ENCODE data around the gene PFDN1. TPM values are rescaled to one million over a fixed set of nuclear protein-coding genes. Genes with fewer than 3 reads are reported as not detected.
"Not testable (repeated sequence)": the region's sequence is repeated elsewhere in the genome, so short reads cannot be mapped to it uniquely, and the experiment has no call there.

PFDN1 gene
- total and polyA plus RNA-seq, 9 of the 15 experiments (the other 6 are each of a cell fraction or from before 2014, with no cell fraction given), result 45.5 to 215 (median 78.0) TPM

- H3K4me2 ChIP-seq (ENCODE audit: insufficient read depth, low read length); intact Hi-C loops (cut with micrococcal nuclease); in situ Hi-C loops (cut with MboI); H2AFZ ChIP-seq (ENCODE audit: low read depth, low read length); H3K79me2 ChIP-seq (ENCODE audit: control insufficient read depth, insufficient read depth, low read length); DNase-seq (ENCODE audit: extremely low read depth in 1 of 4, low spot score in 3 of 4); FAIRE-seq; H3K27ac ChIP-seq (ENCODE audit: extremely low read depth, low read depth, low read length); CTCF ChIA-PET (ENCODE audit: low intra/inter-chr PET ratio); H3K9me3 ChIP-seq (replicated peaks; ENCODE audit: control insufficient read depth, insufficient read depth, low read depth, low read length); H3K4me3 ChIP-seq; H3K36me3 ChIP-seq (ENCODE audit: control insufficient read depth, insufficient read depth, low read length); H4K20me1 ChIP-seq (replicated peaks; ENCODE audit: control insufficient read depth, insufficient read depth, low read length); H3K9ac ChIP-seq (ENCODE audit: insufficient read depth in 1 of 2, low read depth in 2 of 2, low read length in 2 of 2); ATAC-seq; H3K9me1 ChIP-seq (ENCODE audit: control insufficient read depth, insufficient read depth, low read length); H3K27me3 ChIP-seq (ENCODE audit: control insufficient read depth in 2 of 2, insufficient read depth in 2 of 2, low read length in 2 of 2): not testable (repeated sequence)
- POLR2A ChIA-PET, result interaction anchor here (0.7 to 1.4 kb wide), 7 partner anchors 12 to 138 kb away, joined by 3 to 5 read pairs (median 3); partner anchors contain the start of gene PFDN1
- TF ChIP-seq ARID1B (IDR thresholded peaks at IDR 0.05) (peak; percentile 43; the same call in 1 of the 2 replicates), DPF2 (IDR thresholded peaks at IDR 0.05) (0 out of 2 replicates have a peak, but pooled peaks have one; percentile 22), TAL1 (IDR thresholded peaks at IDR 0.05) (peak; percentile 62; the same call in 1 of the 2 replicates), KDM1A (IDR thresholded peaks at IDR 0.05) (peak; percentile 41 to 43; a peak in 3 of 4 replicates), TCF3 (CRISPR knock-in tag; IDR thresholded peaks at IDR 0.05) (peak; percentile 33; the same call in 1 of the 2 replicates), CBFA2T3 (IDR thresholded peaks at IDR 0.05) (peak; percentile 81), CBFA2T2 (conservative IDR thresholded peaks at IDR 0.05) (peak; percentile 60)
- WGBS (ENCODE audit: insufficient coverage, low coverage, missing lambda C conversion rate), result 54% methylated on average over 7 of the region's 8 CpGs
- TSS peak; percentile 22 for BruUV-seq (replicated peaks)
- peaks cover 13 to 16% of the 10 kb centered on the region in 2 experiments; a peak in 4 of 5 replicates for H3K4me1 ChIP-seq (replicated peaks in 1 of 2; ENCODE audit: control insufficient read depth in 2 of 2, insufficient read depth in 2 of 2, low read length in 2 of 2)
Observed at GRCh38 chr5:140343849-140344248, 40.9 kb upstream of the PFDN1 start.

GRCh38 chr5:140342896-140343295 lies 40.0 kb upstream of the PFDN1 start:
- Histone ChIP-seq H4K20me1 (replicated peaks; ENCODE audit: control insufficient read depth, insufficient read depth, low read length) (no peaks in the 10 kb centered on the region), H2AFZ (ENCODE audit: low read depth, low read length) (peak overlapping the region; percentile 60), H3K4me2 (ENCODE audit: insufficient read depth, low read length) (no peak overlapping the region), H3K9me1 (ENCODE audit: control insufficient read depth, insufficient read depth, low read length) (no peaks in the 10 kb centered on the region), H3K4me3 (no peak overlapping the region), H3K36me3 (ENCODE audit: control insufficient read depth, insufficient read depth, low read length) (no peaks in the 10 kb centered on the region), H3K9ac (ENCODE audit: insufficient read depth in 1 of 2, low read depth in 2 of 2, low read length in 2 of 2) (no peak overlapping the region), H3K27ac (ENCODE audit: extremely low read depth, low read depth, low read length) (no peak overlapping the region), H3K79me2 (ENCODE audit: control insufficient read depth, insufficient read depth, low read length) (no peaks in the 10 kb centered on the region), H3K27me3 (ENCODE audit: control insufficient read depth in 2 of 2, insufficient read depth in 2 of 2, low read length in 2 of 2) (no peaks in the 10 kb centered on the region), H3K4me1 (replicated peaks in 1 of 2; ENCODE audit: control insufficient read depth in 2 of 2, insufficient read depth in 2 of 2, low read length in 2 of 2) (peaks cover 13 to 16% of the 10 kb centered on the region in 2 experiments; a peak in 4 of 5 replicates), H3K9me3 (replicated peaks; ENCODE audit: control insufficient read depth, insufficient read depth, low read depth, low read length) (no peaks in the 10 kb centered on the region)
- in situ Hi-C loops (cut with MboI), result no loop called here
- WGBS (ENCODE audit: insufficient coverage, low coverage, missing lambda C conversion rate), result 0% methylated on average over 1 of the region's 1 CpG
- intact Hi-C loops (cut with micrococcal nuclease), result no loop called here
- POLR2A ChIA-PET, result interaction anchor here (0.7 to 1.4 kb wide), 5 partner anchors 11 to 219 kb away, joined by 3 to 5 read pairs (median 4); no protein-coding TSS in a partner anchor
- BruUV-seq (replicated peaks), result no TSS peak
- ATAC-seq (no peak), DNase-seq (ENCODE audit: extremely low read depth in 1 of 4, low spot score in 3 of 4) (no peak), FAIRE-seq (no peak)
- CTCF ChIA-PET (ENCODE audit: low intra/inter-chr PET ratio), result no interaction called here
- TF ChIP-seq PRDM10 (IDR thresholded peaks at IDR 0.05; ENCODE audit: partially characterized antibody) (peak; percentile 65), ZFP1 (CRISPR knock-in tag; IDR thresholded peaks at IDR 0.05) (no peak), POLR2A (conservative IDR thresholded peaks at IDR 0.05) (no peak), NUFIP1 (IDR thresholded peaks at IDR 0.05; ENCODE audit: partially characterized antibody) (no peak)

All from K562 (cell line).